Measurements from ENCODE around the gene FKBP5. TPM values are rescaled to one million over a fixed set of nuclear protein-coding genes. Genes with fewer than 3 reads are reported as not detected.
"Not testable (repeated sequence)": the region's sequence is repeated elsewhere in the genome, so short reads cannot be mapped to it uniquely, and the experiment has no call there.

The FKBP5 gene
- total RNA-seq, 3 donors from 2014 or later = 167 to 970 (median 266) TPM

- Histone ChIP-seq H3K4me1 (no peaks in the 10 kb centered on the region), H3K4me3 (no peak overlapping the region), H3K9me3 (no peaks in the 10 kb centered on the region), H3K27me3 (no peaks in the 10 kb centered on the region), H3K27ac (no peak overlapping the region), H3K36me3 (no peaks in the 10 kb centered on the region)
- DNase-seq (ENCODE audit: low spot score in 2 of 2) = no peak
- intact Hi-C loops (cut with DNase I; ENCODE audit: low total_unique reads) = no loop called here
- TF ChIP-seq CTCF (IDR thresholded peaks at IDR 0.05) = no peak
- no peak for TF ChIP-seq POLR2AphosphoS5 (IDR thresholded peaks at IDR 0.05)
- no peak for TF ChIP-seq POLR2A (IDR thresholded peaks at IDR 0.05)
These were observed 143.8 kb downstream of the FKBP5 start for GRCh38 chr6:35544769-35545361.

GRCh38 chr6:35543459-35544193, 145.1 kb downstream of the FKBP5 start:
- no peak for DNase-seq (ENCODE audit: low spot score in 2 of 2)
- no peaks in the 10 kb centered on the region for H3K36me3 ChIP-seq
- H3K9me3 ChIP-seq = no peaks in the 10 kb centered on the region
- H3K27me3 ChIP-seq = no peaks in the 10 kb centered on the region
- no peak overlapping the region for H3K4me3 ChIP-seq
- H3K27ac ChIP-seq = no peak overlapping the region
- H3K4me1 ChIP-seq = no peaks in the 10 kb centered on the region
- intact Hi-C loops (cut with DNase I; ENCODE audit: low total_unique reads) = no loop called here
- TF ChIP-seq POLR2AphosphoS5 (IDR thresholded peaks at IDR 0.05) = no peak
- no peak for TF ChIP-seq CTCF (IDR thresholded peaks at IDR 0.05)
- no peak for TF ChIP-seq POLR2A (IDR thresholded peaks at IDR 0.05)

- Histone ChIP-seq H3K27ac (no peak overlapping the region), H3K4me3 (no peak overlapping the region), H3K27me3 (no peaks in the 10 kb centered on the region), H3K9me3 (no peaks in the 10 kb centered on the region), H3K36me3 (no peaks in the 10 kb centered on the region), H3K4me1 (no peaks in the 10 kb centered on the region)
- TF ChIP-seq CTCF (IDR thresholded peaks at IDR 0.05) = no peak
- TF ChIP-seq POLR2A (IDR thresholded peaks at IDR 0.05) = no peak
- no peak for TF ChIP-seq POLR2AphosphoS5 (IDR thresholded peaks at IDR 0.05)
- intact Hi-C loops (cut with DNase I; ENCODE audit: low total_unique reads) = no loop called here
- no peak for DNase-seq (ENCODE audit: low spot score in 2 of 2)
These were observed 146.9 kb downstream of the FKBP5 start for GRCh38 chr6:35541836-35542235.

- H3K9me3 ChIP-seq = no peaks in the 10 kb centered on the region
- no peaks in the 10 kb centered on the region for H3K36me3 ChIP-seq
- no peak overlapping the region for H3K27ac ChIP-seq
- no peak overlapping the region for H3K4me3 ChIP-seq
- no peaks in the 10 kb centered on the region for H3K4me1 ChIP-seq
- no peaks in the 10 kb centered on the region for H3K27me3 ChIP-seq
- DNase-seq (ENCODE audit: low spot score in 2 of 2) = no peak
- intact Hi-C loops (cut with DNase I; ENCODE audit: low total_unique reads) = no loop called here
- TF ChIP-seq CTCF (IDR thresholded peaks at IDR 0.05) (no peak), POLR2A (IDR thresholded peaks at IDR 0.05) (no peak), POLR2AphosphoS5 (IDR thresholded peaks at IDR 0.05) (no peak)
These were observed 149.5 kb downstream of the FKBP5 start for GRCh38 chr6:35539223-35539622.

- H3K36me3 ChIP-seq; intact Hi-C loops (cut with DNase I; ENCODE audit: low total_unique reads); H3K4me3 ChIP-seq; H3K27ac ChIP-seq; H3K9me3 ChIP-seq; DNase-seq (ENCODE audit: low spot score in 2 of 2); H3K27me3 ChIP-seq; H3K4me1 ChIP-seq: not testable (repeated sequence)
These were observed 152.9 kb downstream of the FKBP5 start for GRCh38 chr6:35535847-35536246.
